IMR-90 (cell line): Measurements from ENCODE around the gene TRUB2.

Experiments
- CTCF ChIP-seq: conservative IDR thresholded peaks from 2 replicates; pipeline ENCODE4 v1.5.1; 2012; ENCODE audit warnings: mild to moderate bottlenecking, low read depth, low read length, improper control_type of control experiment
- POLR2A ChIP-seq: IDR thresholded peaks from 2 replicates; pipeline ENCODE4 v1.6.1; 2012; ENCODE audit warnings: mild to moderate bottlenecking, low read depth, low read length
- SMC3 ChIP-seq: fragments of 150-350 bp; IDR thresholded peaks from 2 replicates; pipeline ENCODE4 v1.6.1; 2016; ENCODE audit warnings: low read depth, mild to moderate bottlenecking, antibody characterized with exemption, low read length, moderate library complexity

DNA sequence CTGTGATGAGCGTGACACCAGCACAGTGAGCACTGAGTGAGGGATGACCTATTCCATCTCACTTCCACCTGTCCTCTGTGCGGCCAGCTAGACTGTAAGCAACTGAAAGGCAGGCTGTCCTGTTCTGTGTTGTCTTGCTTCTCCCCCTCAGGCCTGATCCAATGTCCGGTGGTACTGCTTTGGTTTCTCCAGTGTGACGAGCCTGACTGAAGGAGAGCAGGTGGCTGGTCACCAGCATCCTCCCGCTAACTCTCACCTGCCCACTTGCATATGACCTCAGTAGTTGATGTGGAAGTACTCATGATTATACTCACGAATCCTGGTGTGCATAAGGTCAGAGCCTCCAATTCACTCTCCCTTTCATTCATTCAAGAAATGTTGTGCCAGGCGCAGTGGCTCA lies 15.7 kb upstream of the TRUB2 start:
- no peak for TF ChIP-seq POLR2A
- no peak for TF ChIP-seq CTCF
- TF ChIP-seq SMC3 = no peak
